Pancreas (tissue), 10 donors: ENCODE data around the gene GLYR1. TPM values are rescaled to one million over a fixed set of nuclear protein-coding genes. Genes with fewer than 3 reads are reported as not detected.

ENCODE experiments used
- ATAC-seq, 4 donors: fragments of 200-7000 bp; cut with Tn5 transposase; one replicate each; pipeline versions ENCODE4 v1.8.0 to v1.9.1; 2020; ENCODE audit warnings: mild to moderate bottlenecking in 4 of 4, moderate library complexity in 4 of 4
- DNase-seq, 6 donors: peaks; one replicate each; pipeline ENCODE4 v3.0.0-alpha.2; 2020
- FAIRE-seq: peaks from 2 replicates; lab custom pipeline; 2012; peaks lifted over from hg19 to GRCh38; lab: Jason Lieb, UNC
- H3K27ac ChIP-seq, 4 donors: fragments of 200-600 bp; sonication (generic); 1 replicate in 3 of 4; 2 replicates in 1 of 4; pipeline versions ENCODE4 v1.5.0 to v1.8.0; 2020
- H3K27me3 ChIP-seq, 4 donors: fragments of 200-600 bp; one replicate each; pipeline ENCODE4 v1.8.0; 2021
- H3K36me3 ChIP-seq, 3 donors: fragments of 200-600 bp; sonication (generic) in 1 of 3; one replicate each; pipeline versions ENCODE4 v1.5.0 to v1.8.0; 2020 to 2021
- H3K4me1 ChIP-seq, 3 donors: fragments of 200-600 bp; one replicate each; pipeline ENCODE4 v1.8.0; 2021
- H3K4me3 ChIP-seq, 4 donors: fragments of 200-600 bp; sonication (generic) in 2 of 4; one replicate each; pipeline versions ENCODE4 v1.5.0 to v1.8.0; 2020 to 2021
- H3K9me3 ChIP-seq, 4 donors: fragments of 200-600 bp; one replicate each; pipeline ENCODE4 v1.8.0; 2021
- CTCF ChIP-seq, 4 donors: fragments of 200-600 bp; sonication (generic) in 3 of 4; IDR thresholded peaks; one replicate each; pipeline versions ENCODE4 v1.5.0 to v1.8.0; 2021; ENCODE audit warnings: antibody characterized with exemption in 4 of 4
- WGBS, 2 donors: extraction: QIAGEN DNeasy Blood & Tissue Kit; methylation state at CpG; one replicate each; pipeline ENCODE4 v1.1.7; 2013; 5-methylcytosine and 5-hydroxymethylcytosine counted together
- intact Hi-C, 3 donors: fragments of 100-400 bp; cut with DNase I; formaldehyde crosslinking; loops; one replicate each; pipeline versions ENCODE4 v1.11.1 to v1.14.2; 2022
- polyA plus RNA-seq, 2 donors: library from polyadenylated mRNA; stranded (reverse); fragments of 200-250 nt; gene quantifications; one replicate each; pipeline ENCODE4 v1.2.3, GENCODE V29; 2013
- total RNA-seq, 6 donors: library from RNA; stranded (reverse); fragmentation: NEBNext Ultra II Directional in 4 of 6; extraction: Animal tissue kit (Norgen Biotek cat#: 25700) in 4 of 6; gene quantifications; one replicate each; pipeline versions ENCODE4 v1.2.1 to v1.2.4, GENCODE V29; 2021 to 2023
- donor health status: healthy with polysubstance abuse.
- donor health status: DM: no; HTN: no; CAD: no; lungs with moderate emphysema.
- donor health status: DM: no; HTN: no; CAD: no.
- donor health status: control.
- donor health status: control.
- donor health status: Bipolar disorder and iron deficiency.
- donor health status: DM: yes; HTN: yes; CAD: no.
- donor health status: DM: no; HTN: no; CAD: no.
- donor health status: DM: no; HTN: no; CAD: no.
- donor health status: DM: yes; HTN: yes; CAD: no.

Gene GLYR1
- total and polyA plus RNA-seq, 8 donors = 27.2 to 58.6 (median 39.5) TPM

GRCh38 chr16:4832698-4833343 is 14.3 kb downstream of the GLYR1 start:
- intact Hi-C loops = no loop called here
- H3K36me3 ChIP-seq = peaks cover 0 to 51% (median 26%) of the 10 kb centered on the region in 3 donors
- H3K4me1 ChIP-seq = no peaks in the 10 kb centered on the region
- H3K27ac ChIP-seq = no peak overlapping the region
- DNase-seq = no peak
- no peak overlapping the region for H3K4me3 ChIP-seq
- TF ChIP-seq CTCF (IDR thresholded peaks at IDR 0.05) = no peak
- H3K27me3 ChIP-seq = no peaks in the 10 kb centered on the region
- no peak for ATAC-seq
- no peak for FAIRE-seq
- H3K9me3 ChIP-seq = no peaks in the 10 kb centered on the region
- 74 to 77% methylated on average over 6 of the region's 6 CpGs for WGBS, 2 donors

DNA sequence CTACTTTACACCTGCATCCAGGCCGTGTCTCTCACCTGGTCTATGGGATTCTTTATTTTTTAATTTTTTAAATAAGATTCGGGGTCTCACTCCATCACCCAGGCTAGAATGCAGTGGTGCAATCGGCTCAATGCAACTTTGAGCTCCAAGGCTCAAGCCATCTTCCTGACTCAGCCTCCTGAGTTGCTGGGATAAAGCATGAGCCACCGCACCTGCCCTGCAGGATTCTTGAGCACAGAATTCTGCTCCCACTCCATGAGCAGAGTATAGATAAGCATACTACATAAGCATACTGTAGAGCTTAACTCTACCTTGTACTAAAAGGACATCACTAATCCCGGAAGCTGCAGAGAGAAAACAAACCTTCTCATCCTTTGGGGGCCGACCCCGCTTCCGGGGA is 15.5 kb downstream of the GLYR1 start:
- no peak for TF ChIP-seq CTCF (IDR thresholded peaks at IDR 0.05)
- FAIRE-seq (no peak), ATAC-seq (no peak), DNase-seq (no peak)
- WGBS, 2 donors = 86 to 93% methylated on average over 8 of the region's 8 CpGs
- no peaks in the 10 kb centered on the region for H3K9me3 ChIP-seq
- intact Hi-C loops = no loop called here
- no peak overlapping the region for H3K27ac ChIP-seq
- H3K4me1 ChIP-seq = no peaks in the 10 kb centered on the region
- no peak overlapping the region for H3K4me3 ChIP-seq
- H3K36me3 ChIP-seq = peaks cover 0 to 51% (median 26%) of the 10 kb centered on the region in 3 donors
- H3K27me3 ChIP-seq = no peaks in the 10 kb centered on the region

GRCh38 chr16:4830408-4830807 is 16.7 kb downstream of the GLYR1 start:
- no peak overlapping the region for H3K27ac ChIP-seq
- FAIRE-seq = no peak
- no peaks in the 10 kb centered on the region for H3K9me3 ChIP-seq
- no peaks in the 10 kb centered on the region for H3K4me1 ChIP-seq
- no peak overlapping the region for H3K4me3 ChIP-seq
- no peak for ATAC-seq
- H3K36me3 ChIP-seq = peaks cover 0 to 54% (median 26%) of the 10 kb centered on the region in 3 donors
- no peak for DNase-seq
- no peaks in the 10 kb centered on the region for H3K27me3 ChIP-seq
- intact Hi-C loops = no loop called here
- WGBS, 2 donors = 87 to 91% methylated on average over 7 of the region's 7 CpGs
- TF ChIP-seq CTCF (IDR thresholded peaks at IDR 0.05) = no peak

- H3K4me1 ChIP-seq = no peaks in the 10 kb centered on the region
- H3K27ac ChIP-seq = no peak overlapping the region
- FAIRE-seq = no peak
- DNase-seq = no peak
- WGBS, 2 donors = 93% methylated on average over 11 of the region's 11 CpGs
- H3K36me3 ChIP-seq = peaks cover 0 to 58% (median 26%) of the 10 kb centered on the region in 3 donors
- intact Hi-C loops = no loop called here
- no peak for ATAC-seq
- no peak for TF ChIP-seq CTCF (IDR thresholded peaks at IDR 0.05)
- H3K4me3 ChIP-seq = no peak overlapping the region
- H3K27me3 ChIP-seq = no peaks in the 10 kb centered on the region
- no peaks in the 10 kb centered on the region for H3K9me3 ChIP-seq
Measured at GRCh38 chr16:4828567-4829321, 18.3 kb downstream of the GLYR1 start.

- FAIRE-seq (no peak), DNase-seq (peak in 1 of 6 donors; percentile 35), ATAC-seq (peak; percentile 64 to 80 (median 74))
- H3K4me3 ChIP-seq = no peak overlapping the region
- no peaks in the 10 kb centered on the region for H3K9me3 ChIP-seq
- H3K27ac ChIP-seq = no peak overlapping the region
- H3K4me1 ChIP-seq = no peaks in the 10 kb centered on the region
- intact Hi-C loops = no loop called here
- no peaks in the 10 kb centered on the region for H3K27me3 ChIP-seq
- 45 to 56% methylated on average over 10 of the region's 10 CpGs for WGBS, 2 donors
- H3K36me3 ChIP-seq = peaks cover 3 to 70% (median 23%) of the 10 kb centered on the region in 3 donors
- no peak for TF ChIP-seq CTCF (IDR thresholded peaks at IDR 0.05)
Measured at GRCh38 chr16:4826980-4827379, 20.1 kb downstream of the GLYR1 start.
